Measurements from ENCODE around the gene MYD88.
"Not testable (repeated sequence)": the region's sequence is repeated elsewhere in the genome, so short reads cannot be mapped to it uniquely, and the experiment has no call there.

The MYD88 gene

DNA sequence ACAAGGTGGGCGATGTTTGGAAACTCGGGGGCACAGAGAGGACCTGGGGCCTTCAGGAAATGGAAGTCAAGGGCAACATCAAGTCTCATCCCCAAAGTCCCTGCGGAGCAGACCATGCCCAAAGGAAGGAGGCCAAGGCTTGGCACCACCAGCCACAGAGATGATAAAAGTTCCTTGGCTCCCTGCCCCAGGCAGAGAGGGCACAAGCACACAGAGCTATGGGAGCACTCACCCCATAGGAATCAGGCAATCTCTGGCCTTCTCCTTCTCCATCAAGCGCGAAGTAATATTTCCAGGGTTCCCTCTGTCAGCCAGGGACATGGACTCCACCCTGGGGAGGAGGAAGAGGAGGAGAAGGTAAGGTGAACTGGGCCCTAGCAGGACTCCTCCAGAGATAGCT is 9.4 kb upstream of the MYD88 start:
- DNase-seq (ENCODE audit: low read depth), result no peak
- TF ChIP-seq, protein P1, sequence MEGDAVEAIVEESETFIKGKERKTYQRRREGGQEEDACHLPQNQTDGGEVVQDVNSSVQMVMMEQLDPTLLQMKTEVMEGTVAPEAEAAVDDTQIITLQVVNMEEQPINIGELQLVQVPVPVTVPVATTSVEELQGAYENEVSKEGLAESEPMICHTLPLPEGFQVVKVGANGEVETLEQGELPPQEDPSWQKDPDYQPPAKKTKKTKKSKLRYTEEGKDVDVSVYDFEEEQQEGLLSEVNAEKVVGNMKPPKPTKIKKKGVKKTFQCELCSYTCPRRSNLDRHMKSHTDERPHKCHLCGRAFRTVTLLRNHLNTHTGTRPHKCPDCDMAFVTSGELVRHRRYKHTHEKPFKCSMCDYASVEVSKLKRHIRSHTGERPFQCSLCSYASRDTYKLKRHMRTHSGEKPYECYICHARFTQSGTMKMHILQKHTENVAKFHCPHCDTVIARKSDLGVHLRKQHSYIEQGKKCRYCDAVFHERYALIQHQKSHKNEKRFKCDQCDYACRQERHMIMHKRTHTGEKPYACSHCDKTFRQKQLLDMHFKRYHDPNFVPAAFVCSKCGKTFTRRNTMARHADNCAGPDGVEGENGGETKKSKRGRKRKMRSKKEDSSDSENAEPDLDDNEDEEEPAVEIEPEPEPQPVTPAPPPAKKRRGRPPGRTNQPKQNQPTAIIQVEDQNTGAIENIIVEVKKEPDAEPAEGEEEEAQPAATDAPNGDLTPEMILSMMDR (conservative IDR thresholded peaks at IDR 0.05; ENCODE audit: low read length), result no peak
- no peak overlapping the region for H3K4me3 ChIP-seq (ENCODE audit: low read length)

DNA sequence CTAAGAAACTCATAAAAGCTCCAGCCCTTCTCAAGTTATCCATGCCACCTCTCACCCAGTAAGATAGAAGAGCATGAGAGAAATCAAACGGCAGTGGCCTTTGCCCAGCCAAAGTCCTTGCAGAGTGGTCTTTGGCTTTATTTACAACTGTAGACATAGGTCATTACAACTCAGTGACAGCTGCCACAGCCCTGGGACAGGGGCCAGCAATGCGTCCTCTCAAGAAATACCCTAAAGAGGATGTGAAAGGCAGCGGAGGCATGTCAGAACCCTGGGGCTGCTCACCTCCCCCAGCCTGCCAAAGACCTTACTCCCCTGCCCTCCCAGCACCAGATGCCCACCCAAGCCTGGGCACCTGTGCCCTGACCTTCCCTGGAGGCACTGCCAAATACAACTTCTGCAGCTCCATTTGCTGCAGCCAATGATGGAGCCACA is 7.8 kb upstream of the MYD88 start:
- TF ChIP-seq, protein P1 (conservative IDR thresholded peaks at IDR 0.05; ENCODE audit: low read length), result no peak
- no peak overlapping the region for H3K4me3 ChIP-seq (ENCODE audit: low read length)
- no peak for DNase-seq (ENCODE audit: low read depth)

DNA sequence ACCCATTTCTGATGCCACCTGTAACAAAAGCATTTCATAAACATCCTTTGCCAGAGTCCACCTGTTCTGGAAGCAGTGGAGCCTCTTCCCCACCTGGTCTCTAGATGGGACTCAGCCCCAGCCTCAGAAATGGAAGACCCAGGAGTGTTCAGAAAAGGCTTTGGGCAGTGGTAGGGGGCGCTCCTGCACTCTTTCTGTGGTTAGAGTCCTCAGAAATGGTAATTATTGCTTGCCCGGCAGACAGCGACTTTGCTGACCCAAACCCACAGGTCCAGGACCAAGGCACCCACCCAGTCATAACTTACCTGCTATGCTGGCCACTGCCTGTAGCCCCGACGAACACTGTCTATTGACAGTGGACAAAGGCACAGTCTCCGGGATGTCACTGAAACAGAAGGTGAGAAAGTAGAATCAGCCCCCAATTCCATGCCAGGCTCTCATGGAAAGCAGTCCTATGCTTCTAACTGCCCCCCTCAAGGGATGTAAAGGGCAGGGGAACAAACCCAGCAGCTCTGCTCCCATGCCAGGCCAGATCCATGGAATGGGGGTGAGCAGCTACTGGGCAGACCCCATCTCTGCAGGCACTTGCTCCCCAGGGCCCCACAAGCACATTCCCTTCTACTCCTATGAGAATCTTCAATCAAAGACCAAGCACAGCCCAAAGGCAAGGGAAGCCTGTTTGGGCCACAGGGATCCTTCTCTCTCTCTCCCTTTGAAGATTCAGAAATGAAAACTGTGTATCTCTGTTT is 6.7 kb upstream of the MYD88 start:
- peak; percentile 20 for DNase-seq (ENCODE audit: low read depth)
- TF ChIP-seq, protein P1 (conservative IDR thresholded peaks at IDR 0.05; ENCODE audit: low read length), result peak; percentile 48

DNA sequence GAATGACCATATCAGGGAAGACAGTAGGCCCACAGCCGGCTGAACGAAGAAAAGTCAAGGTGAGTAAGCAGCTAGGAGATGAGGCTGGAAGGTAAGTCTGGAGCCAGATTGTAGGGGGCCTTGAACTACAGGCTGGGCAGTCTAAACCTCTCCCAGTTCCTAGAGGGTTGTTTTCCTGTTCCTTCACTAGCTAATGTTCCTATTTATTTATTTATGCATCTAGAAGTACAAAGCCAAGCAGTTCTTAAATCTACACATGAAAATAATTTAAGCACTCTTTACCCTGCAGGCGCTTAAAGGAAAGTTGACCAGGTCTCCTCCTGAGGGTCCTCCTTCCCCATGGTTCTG is 5.3 kb upstream of the MYD88 start:
- no peak overlapping the region for H3K4me3 ChIP-seq (ENCODE audit: low read length)
- no peak for DNase-seq (ENCODE audit: low read depth)
- TF ChIP-seq, protein P1 (conservative IDR thresholded peaks at IDR 0.05; ENCODE audit: low read length), result no peak

More for the DNA sequence above, 6.7 kb upstream of the MYD88 start:
- no peak overlapping the region for H3K4me3 ChIP-seq (ENCODE audit: low read length)

DNA sequence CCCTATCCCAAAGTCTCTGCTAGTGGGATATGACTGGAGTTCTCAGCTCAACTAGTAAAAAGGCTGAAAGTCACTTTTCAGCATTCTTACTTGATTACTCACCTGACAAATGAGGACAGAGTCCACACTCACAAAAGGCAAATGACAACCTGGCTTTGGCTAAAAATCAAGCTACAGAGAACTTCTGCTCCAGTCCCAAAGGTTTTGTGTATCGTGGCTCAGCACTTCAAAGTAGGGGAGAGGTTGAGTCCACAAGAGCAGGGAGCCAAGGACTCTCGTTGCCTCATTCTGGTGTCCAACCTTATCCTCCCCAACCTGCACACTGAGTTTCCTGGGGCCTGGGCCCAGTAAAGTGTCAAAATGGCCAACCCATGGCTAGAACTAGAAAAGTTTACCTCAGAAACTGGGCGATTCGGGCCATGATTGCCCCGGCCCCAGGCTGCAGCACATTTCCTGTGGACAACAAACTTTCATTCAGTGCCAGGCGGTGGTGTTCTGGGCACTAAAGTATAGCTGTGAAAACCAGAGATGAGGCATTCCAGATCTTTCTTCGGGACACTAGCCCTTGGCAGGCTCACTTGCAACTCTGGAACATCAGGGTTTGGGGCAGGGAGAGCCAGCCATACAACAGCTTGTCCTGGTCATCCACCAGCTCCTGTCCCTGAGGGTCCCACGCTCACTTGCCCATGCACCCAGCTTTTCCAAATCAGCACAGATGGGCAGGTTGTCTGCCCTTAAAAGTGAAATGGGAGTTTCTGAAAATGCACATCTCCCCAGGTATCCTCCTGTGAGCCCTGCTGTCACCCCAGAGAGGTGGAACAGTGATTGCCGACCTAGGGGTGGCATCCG is 4.7 kb upstream of the MYD88 start:
- TF ChIP-seq, protein P1 (conservative IDR thresholded peaks at IDR 0.05; ENCODE audit: low read length), result no peak
- no peak for DNase-seq (ENCODE audit: low read depth)
- no peak overlapping the region for H3K4me3 ChIP-seq (ENCODE audit: low read length)

DNA sequence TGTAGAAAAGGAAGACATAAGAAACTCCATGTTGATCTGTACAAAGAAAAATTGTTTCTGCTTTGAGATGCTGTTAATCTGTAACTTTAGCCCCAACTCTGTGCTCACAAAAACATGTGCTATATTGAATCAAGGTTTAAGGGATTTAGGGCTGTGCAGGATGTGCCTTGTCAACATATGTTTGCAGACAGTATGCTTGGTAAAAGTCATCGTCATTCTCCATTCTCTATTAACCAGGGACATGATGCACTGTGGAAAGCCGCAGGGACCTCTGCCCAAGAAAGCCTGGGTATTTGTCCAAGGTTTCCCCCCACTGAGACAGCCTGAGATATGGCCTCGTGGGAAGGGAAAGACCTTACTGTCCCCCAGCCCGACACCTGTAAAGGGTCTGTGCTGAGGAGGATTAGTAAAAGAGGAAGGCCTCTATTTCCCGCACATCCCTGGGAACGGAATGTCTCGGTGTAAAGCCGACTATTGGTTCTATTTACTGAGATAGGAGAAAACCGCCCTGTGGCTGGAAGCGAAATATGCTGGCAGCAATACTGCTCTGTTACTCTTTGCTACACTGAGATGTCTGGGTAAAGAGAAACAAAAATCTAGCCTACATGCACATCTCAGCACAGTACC is 3.8 kb upstream of the MYD88 start:
- DNase-seq (ENCODE audit: low read depth); H3K4me3 ChIP-seq (ENCODE audit: low read length): not testable (repeated sequence)

DNA sequence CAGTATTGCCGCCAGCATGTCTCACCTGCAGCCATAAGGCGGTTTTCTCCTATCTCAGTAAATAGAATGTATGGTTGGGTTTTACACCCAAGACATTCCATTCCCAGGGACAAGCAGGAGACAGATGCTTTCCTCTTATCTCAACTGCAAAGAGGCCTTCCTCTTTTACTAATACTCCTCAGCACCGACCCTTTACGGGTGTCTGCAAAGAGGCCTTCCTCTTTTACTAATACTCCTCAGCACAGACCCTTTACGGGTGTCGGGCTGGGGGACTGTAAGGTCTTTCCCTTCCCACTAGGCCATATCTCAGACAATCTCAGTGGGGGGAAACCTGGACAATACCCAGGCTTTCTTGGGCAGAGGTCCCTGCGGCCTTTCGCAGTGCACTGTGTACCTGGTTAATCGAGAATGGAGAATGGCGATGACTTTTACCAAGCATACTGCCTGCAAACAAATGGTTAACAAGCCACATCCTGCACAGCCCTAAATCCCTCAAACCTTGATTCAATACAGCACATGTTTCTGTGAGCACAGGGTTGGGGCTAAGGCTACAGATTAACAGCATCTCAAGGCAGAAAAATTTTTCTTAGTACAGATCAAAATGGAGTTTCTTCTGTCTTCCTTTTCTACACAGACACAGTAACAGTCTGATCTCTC is 2.7 kb upstream of the MYD88 start:
- DNase-seq (ENCODE audit: low read depth), result not testable (repeated sequence)
- peak overlapping the region; percentile 82 for H3K4me3 ChIP-seq (ENCODE audit: low read length)
